Measurements from ENCODE around the gene AMBRA1. TPM values are rescaled to one million over a fixed set of nuclear protein-coding genes. Genes with fewer than 3 reads are reported as not detected.

The AMBRA1 gene
- total RNA-seq, 3 donors from 2014 or later (not counting 1 experiment from before 2014, with no cell fraction given) = 41.3 to 52.7 (median 46.2) TPM

DNA sequence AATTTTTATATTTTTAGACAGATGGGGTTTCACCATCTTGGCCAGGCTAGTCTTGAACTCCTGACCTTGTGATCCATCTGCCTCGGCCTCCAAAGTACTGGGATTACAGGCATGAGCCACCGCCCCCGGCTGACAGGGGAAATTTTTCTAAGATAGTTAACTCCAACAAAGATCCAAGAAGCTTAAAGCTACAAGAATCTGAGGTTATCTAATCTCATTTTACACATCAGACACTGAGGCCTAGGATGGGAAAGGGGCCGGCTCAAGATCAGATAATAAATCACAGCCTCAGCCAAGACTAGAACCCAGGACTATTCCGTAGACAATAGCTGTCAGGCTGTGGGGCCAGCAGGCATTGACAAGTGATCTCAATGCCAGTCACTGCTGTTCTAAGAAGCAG lies 94.0 kb downstream of the AMBRA1 start:
- no peak overlapping the region for H3K4me3 Mint-ChIP-seq
- no peaks in the 10 kb centered on the region for H3K36me3 Mint-ChIP-seq
- Histone ChIP-seq H3K4me3 (ENCODE audit: low read length) (no peak overlapping the region), H3K9me3 (ENCODE audit: control insufficient read depth, insufficient read depth, low read length) (no peaks in the 10 kb centered on the region), H3K27me3 (ENCODE audit: control insufficient read depth, insufficient read depth, low read length) (no peaks in the 10 kb centered on the region), H3K27ac (ENCODE audit: low read length) (no peak overlapping the region), H3K36me3 (ENCODE audit: control insufficient read depth, insufficient read depth, low read length) (peaks cover 8% of the 10 kb centered on the region), H3K4me1 (ENCODE audit: control insufficient read depth, insufficient read depth, low read length) (no peaks in the 10 kb centered on the region)
- no peak overlapping the region for H3K27ac Mint-ChIP-seq
- 93% methylated on average over 5 of the region's 5 CpGs for WGBS (ENCODE audit: insufficient coverage)
- TF ChIP-seq, protein P1, sequence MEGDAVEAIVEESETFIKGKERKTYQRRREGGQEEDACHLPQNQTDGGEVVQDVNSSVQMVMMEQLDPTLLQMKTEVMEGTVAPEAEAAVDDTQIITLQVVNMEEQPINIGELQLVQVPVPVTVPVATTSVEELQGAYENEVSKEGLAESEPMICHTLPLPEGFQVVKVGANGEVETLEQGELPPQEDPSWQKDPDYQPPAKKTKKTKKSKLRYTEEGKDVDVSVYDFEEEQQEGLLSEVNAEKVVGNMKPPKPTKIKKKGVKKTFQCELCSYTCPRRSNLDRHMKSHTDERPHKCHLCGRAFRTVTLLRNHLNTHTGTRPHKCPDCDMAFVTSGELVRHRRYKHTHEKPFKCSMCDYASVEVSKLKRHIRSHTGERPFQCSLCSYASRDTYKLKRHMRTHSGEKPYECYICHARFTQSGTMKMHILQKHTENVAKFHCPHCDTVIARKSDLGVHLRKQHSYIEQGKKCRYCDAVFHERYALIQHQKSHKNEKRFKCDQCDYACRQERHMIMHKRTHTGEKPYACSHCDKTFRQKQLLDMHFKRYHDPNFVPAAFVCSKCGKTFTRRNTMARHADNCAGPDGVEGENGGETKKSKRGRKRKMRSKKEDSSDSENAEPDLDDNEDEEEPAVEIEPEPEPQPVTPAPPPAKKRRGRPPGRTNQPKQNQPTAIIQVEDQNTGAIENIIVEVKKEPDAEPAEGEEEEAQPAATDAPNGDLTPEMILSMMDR (IDR thresholded peaks at IDR 0.05) = no peak
- peaks cover 0 to 12% of the 10 kb centered on the region in 2 donors for H3K4me1 Mint-ChIP-seq
- H3K9me3 Mint-ChIP-seq = no peaks in the 10 kb centered on the region
- intact Hi-C loops (cut with micrococcal nuclease) = no loop called here
- ATAC-seq = no peak
- no peaks in the 10 kb centered on the region for H3K27me3 Mint-ChIP-seq (ENCODE audit: low read depth in 2 of 2)
- no peak for DNase-seq

DNA sequence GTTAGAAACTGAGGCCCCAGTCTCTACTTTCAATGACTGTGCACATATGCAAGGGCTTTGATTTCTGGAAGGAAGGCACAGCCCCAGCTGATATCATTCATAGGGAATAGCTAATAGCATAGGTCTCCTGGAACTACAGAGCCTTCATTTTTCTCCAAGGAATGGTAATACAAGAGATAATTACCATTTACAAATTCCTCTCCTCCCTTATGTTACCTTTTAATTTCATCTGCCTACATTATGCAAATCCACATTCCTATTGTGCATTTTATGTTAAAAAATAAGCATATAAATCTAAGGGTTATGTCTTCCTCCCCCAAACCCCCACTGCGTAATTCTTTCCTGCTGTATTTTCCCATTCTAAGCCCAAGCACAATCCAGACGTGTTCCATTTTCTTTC lies 94.9 kb downstream of the AMBRA1 start:
- intact Hi-C loops (cut with micrococcal nuclease) = no loop called here
- DNase-seq = no peak
- no peak overlapping the region for H3K4me3 ChIP-seq (ENCODE audit: low read length)
- peaks cover 0 to 7% of the 10 kb centered on the region in 2 donors for H3K4me1 Mint-ChIP-seq
- peaks cover 9% of the 10 kb centered on the region for H3K36me3 ChIP-seq (ENCODE audit: control insufficient read depth, insufficient read depth, low read length)
- H3K27me3 ChIP-seq (ENCODE audit: control insufficient read depth, insufficient read depth, low read length) = no peaks in the 10 kb centered on the region
- no peak overlapping the region for H3K27ac Mint-ChIP-seq
- no peaks in the 10 kb centered on the region for H3K4me1 ChIP-seq (ENCODE audit: control insufficient read depth, insufficient read depth, low read length)
- H3K27ac ChIP-seq (ENCODE audit: low read length) = no peak overlapping the region
- no peaks in the 10 kb centered on the region for H3K36me3 Mint-ChIP-seq
- no peaks in the 10 kb centered on the region for H3K9me3 Mint-ChIP-seq
- no peak overlapping the region for H3K4me3 Mint-ChIP-seq
- TF ChIP-seq, protein P1 (IDR thresholded peaks at IDR 0.05) = no peak
- ATAC-seq = no peak
- 94% methylated on average over 2 of the region's 2 CpGs for WGBS (ENCODE audit: insufficient coverage)
- no peaks in the 10 kb centered on the region for H3K9me3 ChIP-seq (ENCODE audit: control insufficient read depth, insufficient read depth, low read length)
- no peaks in the 10 kb centered on the region for H3K27me3 Mint-ChIP-seq (ENCODE audit: low read depth in 2 of 2)

DNA sequence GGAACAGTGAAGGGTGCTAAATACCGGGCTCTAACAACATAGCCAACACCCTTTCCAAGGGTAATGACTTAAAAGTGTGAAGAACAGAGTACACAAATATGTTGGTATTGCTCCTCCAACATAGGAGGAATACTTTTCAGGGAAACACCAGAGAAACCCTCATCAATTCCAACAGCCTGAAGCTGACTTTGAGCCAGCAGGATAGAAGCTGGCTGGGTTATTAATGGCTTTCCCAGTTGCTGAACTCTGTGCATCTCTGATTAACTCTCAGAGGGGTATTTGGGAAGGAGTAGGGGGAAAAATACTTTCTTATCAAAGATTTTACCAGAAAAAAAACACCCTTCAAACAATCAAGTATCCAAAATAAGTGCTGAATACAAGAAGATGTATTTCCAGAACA lies 95.6 kb downstream of the AMBRA1 start:
- Mint-ChIP-seq H3K36me3 (no peaks in the 10 kb centered on the region), H3K27me3 (ENCODE audit: low read depth in 2 of 2) (no peaks in the 10 kb centered on the region), H3K9me3 (no peaks in the 10 kb centered on the region), H3K4me1 (peaks cover 0 to 7% of the 10 kb centered on the region in 2 donors), H3K27ac (peak overlapping the region in 1 of 2 donors; percentile 3), H3K4me3 (no peak overlapping the region)
- no CpG with 5 or more reads among the region's 1 CpG for WGBS (ENCODE audit: insufficient coverage)
- intact Hi-C loops (cut with micrococcal nuclease) = no loop called here
- Histone ChIP-seq H3K4me3 (ENCODE audit: low read length) (no peak overlapping the region), H3K4me1 (ENCODE audit: control insufficient read depth, insufficient read depth, low read length) (no peaks in the 10 kb centered on the region), H3K9me3 (ENCODE audit: control insufficient read depth, insufficient read depth, low read length) (no peaks in the 10 kb centered on the region), H3K36me3 (ENCODE audit: control insufficient read depth, insufficient read depth, low read length) (peaks cover 12% of the 10 kb centered on the region), H3K27me3 (ENCODE audit: control insufficient read depth, insufficient read depth, low read length) (no peaks in the 10 kb centered on the region), H3K27ac (ENCODE audit: low read length) (no peak overlapping the region)
- TF ChIP-seq, protein P1 (IDR thresholded peaks at IDR 0.05) = no peak
- ATAC-seq (no peak), DNase-seq (no peak)

DNA sequence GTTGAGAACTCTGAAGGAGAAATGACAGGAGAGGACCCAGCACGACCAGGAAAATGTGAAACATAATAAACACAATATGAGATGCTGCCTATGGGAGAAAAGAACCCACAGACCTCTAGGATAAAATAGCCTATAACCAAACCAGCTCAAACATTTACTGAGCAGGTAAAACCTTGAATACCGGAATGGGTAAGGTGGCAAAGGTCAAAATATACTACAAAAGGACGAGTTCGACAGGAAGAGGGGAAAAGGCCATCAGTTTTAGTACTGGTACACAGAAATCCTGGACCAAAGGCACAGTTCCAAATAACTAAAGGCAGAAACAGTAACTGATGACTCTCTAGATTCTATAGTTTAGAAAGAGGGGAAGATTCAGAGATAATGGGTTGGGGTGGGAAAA lies 96.3 kb downstream of the AMBRA1 start:
- peak overlapping the region in 1 of 2 donors; percentile 3 for H3K27ac Mint-ChIP-seq
- peaks cover 0 to 7% of the 10 kb centered on the region in 2 donors for H3K4me1 Mint-ChIP-seq
- Histone ChIP-seq H3K4me1 (ENCODE audit: control insufficient read depth, insufficient read depth, low read length) (no peaks in the 10 kb centered on the region), H3K27ac (ENCODE audit: low read length) (no peak overlapping the region), H3K36me3 (ENCODE audit: control insufficient read depth, insufficient read depth, low read length) (peaks cover 17% of the 10 kb centered on the region), H3K4me3 (ENCODE audit: low read length) (no peak overlapping the region), H3K27me3 (ENCODE audit: control insufficient read depth, insufficient read depth, low read length) (no peaks in the 10 kb centered on the region), H3K9me3 (ENCODE audit: control insufficient read depth, insufficient read depth, low read length) (no peaks in the 10 kb centered on the region)
- ATAC-seq = no peak
- no peaks in the 10 kb centered on the region for H3K27me3 Mint-ChIP-seq (ENCODE audit: low read depth in 2 of 2)
- no peak overlapping the region for H3K4me3 Mint-ChIP-seq
- intact Hi-C loops (cut with micrococcal nuclease) = no loop called here
- DNase-seq = no peak
- no peaks in the 10 kb centered on the region for H3K36me3 Mint-ChIP-seq
- H3K9me3 Mint-ChIP-seq = no peaks in the 10 kb centered on the region
- 98% methylated on average over 3 of the region's 4 CpGs for whole genome bisulfite sequencing (ENCODE audit: insufficient coverage)
- TF ChIP-seq, protein P1 (IDR thresholded peaks at IDR 0.05) = no peak

All from natural killer cell (primary cell).